Measurements from ENCODE around the gene SLC35G3. TPM values are rescaled to one million over a fixed set of nuclear protein-coding genes. Genes with fewer than 3 reads are reported as not detected.

The SLC35G3 gene
- total RNA-seq, 1 experiment from 2014 or later = not detected

GRCh38 chr17:35167046-35167445 is 27.1 kb downstream of the SLC35G3 start:
- TF ChIP-seq CTCF (IDR thresholded peaks at IDR 0.05; ENCODE audit: unreplicated experiment) = no peak

GRCh38 chr17:35166526-35166925 is 27.7 kb downstream of the SLC35G3 start:
- intact Hi-C loops (cut with micrococcal nuclease) = no loop called here
- Mint-ChIP-seq H3K27ac (ENCODE audit: low read depth, unreplicated experiment) (no peak overlapping the region), H3K9me3 (ENCODE audit: unreplicated experiment) (no peaks in the 10 kb centered on the region), H3K27me3 (ENCODE audit: insufficient read depth, unreplicated experiment) (no peaks in the 10 kb centered on the region), H3K36me3 (ENCODE audit: insufficient read depth, unreplicated experiment) (no peaks in the 10 kb centered on the region), H3K4me1 (ENCODE audit: insufficient read depth, unreplicated experiment) (peaks cover 5% of the 10 kb centered on the region), H3K4me3 (ENCODE audit: unreplicated experiment) (no peak overlapping the region)
- DNase-seq (ENCODE audit: unreplicated experiment) = no peak
- no peak for TF ChIP-seq CTCF (IDR thresholded peaks at IDR 0.05; ENCODE audit: unreplicated experiment)
- no TSS peak for BruUV-seq (replicated peaks)
- POLR2A ChIA-PET = interaction anchor here (1.1 kb wide), 1 partner anchor 205 kb away, joined by 3 read pairs; the partner anchor contains the start of genes CCT6B and ZNF830
- CTCF ChIA-PET = interaction anchor here (0.5 to 2.0 kb wide), 4 partner anchors 23 to 367 kb away, joined by 3 to 7 read pairs (median 4); no protein-coding TSS in a partner anchor

More at GRCh38 chr17:35167046-35167445, 27.1 kb downstream of the SLC35G3 start:
- Mint-ChIP-seq H3K27ac (ENCODE audit: low read depth, unreplicated experiment) (no peak overlapping the region), H3K4me1 (ENCODE audit: insufficient read depth, unreplicated experiment) (peaks cover 5% of the 10 kb centered on the region), H3K36me3 (ENCODE audit: insufficient read depth, unreplicated experiment) (no peaks in the 10 kb centered on the region), H3K27me3 (ENCODE audit: insufficient read depth, unreplicated experiment) (no peaks in the 10 kb centered on the region), H3K9me3 (ENCODE audit: unreplicated experiment) (no peaks in the 10 kb centered on the region), H3K4me3 (ENCODE audit: unreplicated experiment) (no peak overlapping the region)
- ChIA-PET CTCF (interaction anchor here (0.7 to 4.7 kb wide), 3 partner anchors 9 to 367 kb away, joined by 3 to 33 read pairs (median 4); no protein-coding TSS in a partner anchor), POLR2A (interaction anchor here (1.0 kb wide), 1 partner anchor 13 kb away, joined by 3 read pairs; no protein-coding TSS in a partner anchor)
- no peak for DNase-seq (ENCODE audit: unreplicated experiment)
- BruUV-seq (replicated peaks) = no TSS peak
- intact Hi-C loops (cut with micrococcal nuclease) = no loop called here

GRCh38 chr17:35164716-35165115 is 29.5 kb downstream of the SLC35G3 start:
- intact Hi-C loops (cut with micrococcal nuclease) = no loop called here
- no TSS peak for BruUV-seq (replicated peaks)
- peaks cover 10% of the 10 kb centered on the region for H3K4me1 Mint-ChIP-seq (ENCODE audit: insufficient read depth, unreplicated experiment)
- CTCF ChIA-PET = interaction anchor here (0.6 to 2.0 kb wide), 3 partner anchors 64 to 350 kb away, joined by 3 to 7 read pairs (median 6); no protein-coding TSS in a partner anchor
- POLR2A ChIA-PET = interaction anchor here (0.6 kb wide), 1 partner anchor 74 kb away, joined by 3 read pairs; no protein-coding TSS in a partner anchor
- DNase-seq (ENCODE audit: unreplicated experiment) = no peak
- no peak for TF ChIP-seq CTCF (IDR thresholded peaks at IDR 0.05; ENCODE audit: unreplicated experiment)
- no peaks in the 10 kb centered on the region for H3K27me3 Mint-ChIP-seq (ENCODE audit: insufficient read depth, unreplicated experiment)
- no peaks in the 10 kb centered on the region for H3K36me3 Mint-ChIP-seq (ENCODE audit: insufficient read depth, unreplicated experiment)
- H3K4me3 Mint-ChIP-seq (ENCODE audit: unreplicated experiment) = no peak overlapping the region
- no peak overlapping the region for H3K27ac Mint-ChIP-seq (ENCODE audit: low read depth, unreplicated experiment)
- no peaks in the 10 kb centered on the region for H3K9me3 Mint-ChIP-seq (ENCODE audit: unreplicated experiment)

GRCh38 chr17:35163886-35164285 is 30.3 kb downstream of the SLC35G3 start:
- H3K4me3 Mint-ChIP-seq (ENCODE audit: unreplicated experiment) = no peak overlapping the region
- H3K27ac Mint-ChIP-seq (ENCODE audit: low read depth, unreplicated experiment) = no peak overlapping the region
- DNase-seq (ENCODE audit: unreplicated experiment) = no peak
- H3K27me3 Mint-ChIP-seq (ENCODE audit: insufficient read depth, unreplicated experiment) = no peaks in the 10 kb centered on the region
- intact Hi-C loops (cut with micrococcal nuclease) = no loop called here
- peaks cover 16% of the 10 kb centered on the region for H3K4me1 Mint-ChIP-seq (ENCODE audit: insufficient read depth, unreplicated experiment)
- ChIA-PET POLR2A (no interaction called here), CTCF (interaction anchor here (0.7 kb wide), 1 partner anchor 22 kb away, joined by 3 read pairs; no protein-coding TSS in a partner anchor)
- no peak for TF ChIP-seq CTCF (IDR thresholded peaks at IDR 0.05; ENCODE audit: unreplicated experiment)
- H3K9me3 Mint-ChIP-seq (ENCODE audit: unreplicated experiment) = no peaks in the 10 kb centered on the region
- BruUV-seq (replicated peaks) = no TSS peak
- no peaks in the 10 kb centered on the region for H3K36me3 Mint-ChIP-seq (ENCODE audit: insufficient read depth, unreplicated experiment)
